Chondrocyte (in vitro differentiated cells): ENCODE results near the gene CELF2. TPM values are rescaled to one million over a fixed set of nuclear protein-coding genes. Genes with fewer than 3 reads are reported as not detected.

ENCODE experiments used
- DNase-seq: peaks from one replicate; pipeline ENCODE4 v3.0.0; 2021; ENCODE audit warnings: mixed read lengths, low spot score
- H3K27ac Mint-ChIP-seq: one replicate; pipeline ENCODE4 v1.8.0; 2021; ENCODE audit warnings: mild to moderate bottlenecking, moderate library complexity, mixed read lengths; ENCODE audit not compliant: unreplicated experiment
- H3K27me3 Mint-ChIP-seq: 2 replicates; pipeline ENCODE4 v1.8.0; 2021; ENCODE audit warnings: low read depth, mixed read lengths
- H3K36me3 Mint-ChIP-seq: 2 replicates; pipeline ENCODE4 v1.8.0; 2021; ENCODE audit warnings: low read depth, mixed read lengths
- H3K4me1 Mint-ChIP-seq: 2 replicates; pipeline ENCODE4 v1.8.0; 2021; ENCODE audit warnings: low read depth, mild to moderate bottlenecking, mixed read lengths
- H3K4me3 Mint-ChIP-seq: one replicate; pipeline ENCODE4 v1.8.0; 2021; ENCODE audit warnings: mild to moderate bottlenecking, moderate library complexity, mixed read lengths; ENCODE audit not compliant: unreplicated experiment
- H3K9me3 Mint-ChIP-seq: 2 replicates; pipeline ENCODE4 v1.8.0; 2021; ENCODE audit warnings: low read depth, mixed read lengths
- total RNA-seq: library from RNA; stranded (reverse); gene quantifications from 3 replicates; pipeline ENCODE4 v1.2.1, GENCODE V29; 2021
- TF ChIP-seq, protein P1 (sequence below): fragments of 200-600 bp; sonication (generic); IDR thresholded peaks from 2 replicates; pipeline ENCODE4 v1.5.0; 2021; ENCODE audit warnings: antibody characterized with exemption, mild to moderate bottlenecking, moderate library complexity

The CELF2 gene
- total RNA-seq, 1 donor from 2014 or later = 44.3 TPM

DNA sequence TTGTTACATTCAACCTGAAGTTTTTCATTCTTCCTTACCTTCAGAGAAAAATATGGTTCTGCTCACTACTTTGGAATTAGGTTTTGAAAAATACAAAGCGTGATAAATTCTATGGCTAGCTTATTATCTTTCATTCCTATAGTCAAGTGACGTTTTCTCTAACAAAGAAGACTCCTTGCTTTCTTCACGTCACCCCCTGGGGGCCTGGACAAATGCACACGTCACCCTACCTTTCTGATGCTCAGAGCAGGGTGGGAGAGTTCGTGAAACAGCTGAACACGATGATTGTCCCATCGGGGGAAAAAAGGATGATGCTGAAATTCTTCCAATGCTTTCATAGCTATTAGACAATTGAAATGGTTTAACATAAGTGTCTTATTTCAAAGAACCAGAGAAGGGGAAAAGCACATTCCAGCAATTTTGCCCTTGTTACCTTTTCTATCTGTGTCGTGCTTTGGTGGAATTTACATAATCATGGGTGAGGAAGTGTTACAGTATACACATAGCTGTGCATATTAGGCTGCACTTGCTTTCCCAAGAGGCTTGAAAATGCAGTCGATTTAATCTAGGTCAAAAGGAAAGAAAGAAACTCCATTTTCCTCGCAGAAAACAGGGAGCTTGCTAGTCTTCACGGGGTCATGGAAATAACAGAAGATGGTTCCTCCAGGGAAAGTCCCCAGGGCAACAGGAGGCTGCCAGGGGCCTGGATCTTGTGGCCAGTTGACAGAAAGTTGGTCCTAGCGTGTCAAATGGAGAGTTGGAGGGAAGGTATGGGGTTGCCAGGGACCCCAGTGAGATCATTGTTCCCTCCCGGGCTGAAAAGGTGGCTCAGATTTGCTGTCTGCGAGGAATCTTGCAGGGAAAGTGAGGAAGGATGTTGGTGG lies 189.2 kb downstream of the CELF2 start:
- Mint-ChIP-seq H3K4me1 (peaks cover 15% of the 10 kb centered on the region), H3K27me3 (no peaks in the 10 kb centered on the region), H3K4me3 (no peak overlapping the region), H3K36me3 (peaks cover 1% of the 10 kb centered on the region), H3K9me3 (no peaks in the 10 kb centered on the region), H3K27ac (no peak overlapping the region)
- TF ChIP-seq, protein P1, sequence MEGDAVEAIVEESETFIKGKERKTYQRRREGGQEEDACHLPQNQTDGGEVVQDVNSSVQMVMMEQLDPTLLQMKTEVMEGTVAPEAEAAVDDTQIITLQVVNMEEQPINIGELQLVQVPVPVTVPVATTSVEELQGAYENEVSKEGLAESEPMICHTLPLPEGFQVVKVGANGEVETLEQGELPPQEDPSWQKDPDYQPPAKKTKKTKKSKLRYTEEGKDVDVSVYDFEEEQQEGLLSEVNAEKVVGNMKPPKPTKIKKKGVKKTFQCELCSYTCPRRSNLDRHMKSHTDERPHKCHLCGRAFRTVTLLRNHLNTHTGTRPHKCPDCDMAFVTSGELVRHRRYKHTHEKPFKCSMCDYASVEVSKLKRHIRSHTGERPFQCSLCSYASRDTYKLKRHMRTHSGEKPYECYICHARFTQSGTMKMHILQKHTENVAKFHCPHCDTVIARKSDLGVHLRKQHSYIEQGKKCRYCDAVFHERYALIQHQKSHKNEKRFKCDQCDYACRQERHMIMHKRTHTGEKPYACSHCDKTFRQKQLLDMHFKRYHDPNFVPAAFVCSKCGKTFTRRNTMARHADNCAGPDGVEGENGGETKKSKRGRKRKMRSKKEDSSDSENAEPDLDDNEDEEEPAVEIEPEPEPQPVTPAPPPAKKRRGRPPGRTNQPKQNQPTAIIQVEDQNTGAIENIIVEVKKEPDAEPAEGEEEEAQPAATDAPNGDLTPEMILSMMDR = no peak
- no peak for DNase-seq

GRCh38 chr10:11207560-11207844 lies 189.8 kb downstream of the CELF2 start:
- no peak for DNase-seq
- TF ChIP-seq, protein P1 = no peak
- no peaks in the 10 kb centered on the region for H3K36me3 Mint-ChIP-seq
- H3K4me1 Mint-ChIP-seq = peaks cover 15% of the 10 kb centered on the region
- H3K9me3 Mint-ChIP-seq = no peaks in the 10 kb centered on the region
- no peaks in the 10 kb centered on the region for H3K27me3 Mint-ChIP-seq
- no peak overlapping the region for H3K4me3 Mint-ChIP-seq
- H3K27ac Mint-ChIP-seq = no peak overlapping the region

DNA sequence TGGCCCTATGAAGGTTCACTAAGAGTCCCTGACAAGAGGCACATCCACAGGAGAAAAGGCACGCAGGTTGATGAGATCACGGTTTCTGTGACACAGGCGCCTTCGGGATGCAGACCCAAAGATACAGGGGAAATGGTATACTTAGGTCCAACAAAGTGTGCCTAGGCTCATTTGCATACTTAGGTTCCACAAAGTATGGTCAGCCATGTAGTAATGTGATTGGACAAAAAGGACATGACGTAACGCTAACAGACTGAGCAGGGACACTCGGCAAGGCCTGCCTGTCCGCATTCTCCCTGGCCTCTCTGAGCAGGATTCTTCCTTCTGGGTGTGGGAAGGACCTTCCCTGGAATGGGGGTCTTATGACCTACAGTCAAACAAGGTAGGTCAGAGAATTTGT lies 190.6 kb downstream of the CELF2 start:
- Mint-ChIP-seq H3K4me3 (no peak overlapping the region), H3K27ac (no peak overlapping the region), H3K9me3 (no peaks in the 10 kb centered on the region), H3K36me3 (no peaks in the 10 kb centered on the region), H3K4me1 (peaks cover 15% of the 10 kb centered on the region), H3K27me3 (no peaks in the 10 kb centered on the region)
- TF ChIP-seq, protein P1 = no peak
- DNase-seq = no peak

DNA sequence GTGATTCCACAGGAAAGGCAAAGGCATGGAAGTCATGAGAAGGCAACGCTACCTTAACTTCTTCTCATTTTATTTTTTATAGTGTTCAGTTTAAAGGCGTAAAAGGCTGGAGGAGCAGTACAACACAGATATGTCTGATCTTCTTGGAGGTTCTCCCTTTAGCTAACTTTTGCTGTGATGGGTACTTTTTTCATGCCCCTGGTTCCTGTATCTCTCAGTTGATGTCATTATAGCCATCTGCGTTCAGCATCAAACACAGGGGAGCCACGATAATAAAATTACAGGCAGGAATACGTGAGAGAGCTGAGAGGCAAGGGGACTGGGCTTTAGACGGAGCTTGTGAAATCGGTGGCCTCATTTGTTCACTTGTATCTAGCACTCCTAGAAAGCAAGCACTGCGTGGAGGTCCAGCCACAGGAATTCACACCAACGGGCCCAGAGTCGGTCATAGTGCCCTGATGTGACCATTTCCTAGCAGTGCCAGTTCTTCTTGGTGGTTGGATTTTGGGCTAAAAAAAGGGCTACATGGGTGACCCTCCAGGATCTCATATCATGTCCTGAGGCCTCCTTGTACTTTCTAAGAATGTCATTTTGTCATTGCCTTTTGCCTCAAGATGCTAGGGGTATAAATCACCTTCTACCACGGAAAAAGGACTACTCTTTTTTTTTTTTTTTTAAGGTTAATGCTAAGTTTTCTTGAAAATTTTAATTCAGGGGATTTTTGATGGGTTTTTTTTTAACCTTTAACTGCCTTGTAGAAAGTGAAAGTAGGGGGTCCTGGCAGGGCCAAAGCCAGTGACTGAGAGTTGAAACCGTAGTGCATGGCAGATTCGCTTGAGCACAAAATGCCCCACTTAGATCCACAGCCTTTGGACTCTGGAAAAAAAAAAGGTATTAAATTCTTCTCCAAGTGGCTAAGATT lies 191.5 kb downstream of the CELF2 start:
- H3K36me3 Mint-ChIP-seq = no peaks in the 10 kb centered on the region
- H3K4me1 Mint-ChIP-seq = peaks cover 14% of the 10 kb centered on the region
- H3K4me3 Mint-ChIP-seq = no peak overlapping the region
- no peaks in the 10 kb centered on the region for H3K9me3 Mint-ChIP-seq
- H3K27ac Mint-ChIP-seq = no peak overlapping the region
- TF ChIP-seq, protein P1 = no peak
- H3K27me3 Mint-ChIP-seq = no peaks in the 10 kb centered on the region
- no peak for DNase-seq

DNA sequence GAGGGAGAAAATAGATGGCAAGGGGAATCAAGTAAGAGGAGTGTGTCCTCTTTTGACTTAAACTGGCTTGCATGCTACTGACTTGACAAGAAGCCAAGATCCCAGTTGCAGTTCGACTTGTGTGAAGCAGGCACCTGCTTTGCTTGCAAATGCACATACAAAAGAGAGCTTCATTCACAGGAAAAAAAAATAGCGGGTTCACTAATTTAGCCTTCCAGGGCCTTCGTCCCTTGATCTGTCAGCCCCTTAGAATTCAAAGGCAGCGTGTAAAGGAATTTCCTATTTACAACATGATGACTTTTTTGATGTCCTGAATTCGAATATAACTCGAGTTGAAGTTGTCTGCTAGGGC lies 192.1 kb downstream of the CELF2 start:
- TF ChIP-seq, protein P1 = no peak
- Mint-ChIP-seq H3K36me3 (no peaks in the 10 kb centered on the region), H3K27me3 (no peaks in the 10 kb centered on the region), H3K4me3 (no peak overlapping the region), H3K9me3 (no peaks in the 10 kb centered on the region), H3K27ac (no peak overlapping the region), H3K4me1 (peaks cover 8% of the 10 kb centered on the region)
- no peak for DNase-seq
